SK-N-SH treated with all-trans-retinoic acid at 6 μM for 48 hours (cell line): ENCODE data around the gene LAG3.

Experiments used
- ARNTL ChIP-seq: fragments of 450-650 bp; formaldehyde crosslinking; IDR thresholded peaks from 2 replicates; pipeline ENCODE4 v1.5.0; 2020; ENCODE audit warnings: low read depth, mild to moderate bottlenecking, moderate library complexity, borderline replicate concordance
- GLIS3 ChIP-seq: fragments of 250-450 bp; sonication (Bioruptor Pico); IDR thresholded peaks from 2 replicates; pipeline ENCODE4 v1.5.0; 2020; ENCODE audit warnings: mild to moderate bottlenecking, moderate library complexity
- OSR1 ChIP-seq: fragments of 250-450 bp; sonication (Bioruptor Pico); IDR thresholded peaks from 2 replicates; pipeline ENCODE4 v1.8.0; 2022; ENCODE audit warnings: moderate library complexity, mild to moderate bottlenecking, inconsistent platforms
- RARB ChIP-seq: fragments of 250-450 bp; sonication (Bioruptor Pico); IDR thresholded peaks from 2 replicates; pipeline ENCODE4 v1.8.0; 2021; ENCODE audit warnings: mild to moderate bottlenecking, moderate library complexity
- SNAI2 ChIP-seq: fragments of 250-450 bp; sonication (Bioruptor Pico); IDR thresholded peaks from 2 replicates; pipeline ENCODE4 v1.5.0; 2020; ENCODE audit warnings: mild to moderate bottlenecking, moderate library complexity
- ZFP3 ChIP-seq: fragments of 250-450 bp; sonication (Bioruptor Pico); IDR thresholded peaks from 2 replicates; pipeline ENCODE4 v1.5.0; 2020; ENCODE audit warnings: mild to moderate bottlenecking, moderate library complexity
- TF ChIP-seq, protein P1 (sequence below): fragments of 250-450 bp; sonication (Bioruptor Pico); IDR thresholded peaks from 2 replicates; pipeline ENCODE4 v1.5.1; 2020; ENCODE audit warnings: low read depth, mild to moderate bottlenecking, moderate library complexity

DNA sequence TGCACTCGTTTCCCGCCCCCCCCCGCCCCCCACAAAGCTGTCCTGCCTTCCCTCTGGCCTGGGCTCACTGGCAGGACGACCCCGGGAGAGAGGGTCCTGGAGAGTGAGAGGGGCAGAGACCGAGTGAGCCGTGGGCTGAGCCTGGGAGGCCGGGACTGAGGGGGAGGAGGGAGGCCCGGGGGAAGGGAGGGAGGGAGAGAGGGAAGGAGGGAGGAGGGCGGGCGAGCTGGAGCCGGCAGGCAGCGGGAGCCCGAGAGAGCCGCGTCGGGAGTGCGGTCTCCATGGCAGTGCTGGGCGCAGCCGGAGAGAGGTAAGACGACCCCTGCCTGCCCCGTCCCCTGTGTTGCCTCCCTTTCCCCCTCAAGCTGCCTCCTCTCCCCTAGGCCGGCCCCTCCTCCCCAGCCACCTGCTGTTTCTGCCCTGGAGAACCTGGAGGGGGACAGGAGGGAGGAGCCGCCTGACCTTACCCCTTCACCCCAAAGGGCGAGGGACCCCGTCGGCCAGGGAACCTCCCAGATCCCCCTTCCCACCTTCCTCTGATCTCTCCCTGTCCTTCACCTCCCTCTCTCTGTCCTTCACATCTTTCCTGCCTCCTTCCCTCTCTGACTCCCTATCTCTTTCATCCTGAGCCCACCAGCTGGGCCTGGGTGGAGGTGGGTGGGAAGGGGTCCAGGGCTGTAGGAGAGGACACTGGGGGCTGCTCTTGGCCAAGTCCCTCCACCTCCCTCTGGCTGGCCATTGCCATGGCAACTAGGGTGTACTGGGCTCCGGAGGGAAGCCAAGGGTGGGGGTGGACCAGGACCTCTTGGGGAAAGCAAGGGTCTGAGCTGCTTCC is 49.5 kb downstream of the LAG3 start, which contains the start of gene GPR162:
- TF ChIP-seq OSR1 (CRISPR knock-in tag) (no peak), ZFP3 (CRISPR knock-in tag) (no peak), GLIS3 (CRISPR knock-in tag) (no peak), RARB (CRISPR knock-in tag) (no peak), ARNTL (no peak), SNAI2 (CRISPR knock-in tag) (no peak)
- TF ChIP-seq, protein P1, sequence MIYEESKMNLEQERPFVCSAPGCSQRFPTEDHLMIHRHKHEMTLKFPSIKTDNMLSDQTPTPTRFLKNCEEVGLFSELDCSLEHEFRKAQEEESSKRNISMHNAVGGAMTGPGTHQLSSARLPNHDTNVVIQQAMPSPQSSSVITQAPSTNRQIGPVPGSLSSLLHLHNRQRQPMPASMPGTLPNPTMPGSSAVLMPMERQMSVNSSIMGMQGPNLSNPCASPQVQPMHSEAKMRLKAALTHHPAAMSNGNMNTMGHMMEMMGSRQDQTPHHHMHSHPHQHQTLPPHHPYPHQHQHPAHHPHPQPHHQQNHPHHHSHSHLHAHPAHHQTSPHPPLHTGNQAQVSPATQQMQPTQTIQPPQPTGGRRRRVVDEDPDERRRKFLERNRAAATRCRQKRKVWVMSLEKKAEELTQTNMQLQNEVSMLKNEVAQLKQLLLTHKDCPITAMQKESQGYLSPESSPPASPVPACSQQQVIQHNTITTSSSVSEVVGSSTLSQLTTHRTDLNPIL (CRISPR knock-in tag) = no peak
